ENCODE data around the gene OXCT2. TPM values are rescaled to one million over a fixed set of nuclear protein-coding genes. Genes with fewer than 3 reads are reported as not detected.

The OXCT2 gene
- total RNA-seq, 1 experiment from 2014 or later = 6.4 TPM

DNA sequence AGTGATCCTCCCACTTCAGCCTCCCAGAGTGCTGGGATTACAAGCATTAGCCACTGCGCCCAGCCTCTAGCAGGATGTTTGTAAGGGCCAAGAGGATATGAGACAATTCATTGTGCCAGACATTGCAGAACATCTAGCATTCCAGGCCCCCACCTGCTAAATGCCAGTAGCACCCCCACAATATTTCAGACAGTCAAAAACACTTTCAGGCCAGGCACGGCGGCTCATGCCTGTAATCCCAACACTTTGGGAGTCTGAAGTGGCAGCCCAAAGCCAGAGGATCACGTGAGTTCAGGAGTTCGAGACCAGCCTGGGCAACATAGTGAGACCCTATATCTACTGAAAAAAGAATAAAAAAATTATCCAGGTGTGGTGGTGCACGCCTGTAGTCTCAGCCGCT is 19.6 kb downstream of the OXCT2 start:
- no peaks in the 10 kb centered on the region for H3K9me3 ChIP-seq
- TF ChIP-seq, protein P1, sequence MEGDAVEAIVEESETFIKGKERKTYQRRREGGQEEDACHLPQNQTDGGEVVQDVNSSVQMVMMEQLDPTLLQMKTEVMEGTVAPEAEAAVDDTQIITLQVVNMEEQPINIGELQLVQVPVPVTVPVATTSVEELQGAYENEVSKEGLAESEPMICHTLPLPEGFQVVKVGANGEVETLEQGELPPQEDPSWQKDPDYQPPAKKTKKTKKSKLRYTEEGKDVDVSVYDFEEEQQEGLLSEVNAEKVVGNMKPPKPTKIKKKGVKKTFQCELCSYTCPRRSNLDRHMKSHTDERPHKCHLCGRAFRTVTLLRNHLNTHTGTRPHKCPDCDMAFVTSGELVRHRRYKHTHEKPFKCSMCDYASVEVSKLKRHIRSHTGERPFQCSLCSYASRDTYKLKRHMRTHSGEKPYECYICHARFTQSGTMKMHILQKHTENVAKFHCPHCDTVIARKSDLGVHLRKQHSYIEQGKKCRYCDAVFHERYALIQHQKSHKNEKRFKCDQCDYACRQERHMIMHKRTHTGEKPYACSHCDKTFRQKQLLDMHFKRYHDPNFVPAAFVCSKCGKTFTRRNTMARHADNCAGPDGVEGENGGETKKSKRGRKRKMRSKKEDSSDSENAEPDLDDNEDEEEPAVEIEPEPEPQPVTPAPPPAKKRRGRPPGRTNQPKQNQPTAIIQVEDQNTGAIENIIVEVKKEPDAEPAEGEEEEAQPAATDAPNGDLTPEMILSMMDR (IDR thresholded peaks at IDR 0.05; ENCODE audit: insufficient read depth in 1 of 2, low read depth in 1 of 2, low read length in 1 of 2, severe bottlenecking in 1 of 2, unreplicated experiment in 1 of 2) = no peak
- no peaks in the 10 kb centered on the region; the same call in 1 of the 2 replicates for H3K36me3 ChIP-seq (ENCODE audit: control insufficient read depth, insufficient read depth, low read length)
- no peaks in the 10 kb centered on the region for H3K27me3 ChIP-seq (replicated peaks; ENCODE audit: control insufficient read depth, insufficient read depth, low read length)
- no peak for DNase-seq
- Mint-ChIP-seq H3K4me3 (ENCODE audit: unreplicated experiment) (no peak overlapping the region), H3K27me3 (ENCODE audit: insufficient read depth, unreplicated experiment) (no peaks in the 10 kb centered on the region), H3K4me1 (ENCODE audit: low read depth, unreplicated experiment) (no peaks in the 10 kb centered on the region), H3K27ac (ENCODE audit: unreplicated experiment) (no peak overlapping the region), H3K36me3 (ENCODE audit: insufficient read depth, unreplicated experiment) (peaks cover 38% of the 10 kb centered on the region), H3K9me3 (ENCODE audit: unreplicated experiment) (no peaks in the 10 kb centered on the region)
- H3K4me1 ChIP-seq = no peaks in the 10 kb centered on the region
- POLR2A ChIA-PET = no interaction called here
- no TSS peak for BruUV-seq (replicated peaks)
- no peak overlapping the region for H3K4me3 ChIP-seq (ENCODE audit: low read depth, low read length)
- intact Hi-C loops (cut with micrococcal nuclease; ENCODE audit: unreplicated experiment) = no loop called here
- CTCF ChIA-PET = interaction anchor here (0.6 kb wide), 1 partner anchor 37 kb away, joined by 3 read pairs; no protein-coding TSS in a partner anchor

DNA sequence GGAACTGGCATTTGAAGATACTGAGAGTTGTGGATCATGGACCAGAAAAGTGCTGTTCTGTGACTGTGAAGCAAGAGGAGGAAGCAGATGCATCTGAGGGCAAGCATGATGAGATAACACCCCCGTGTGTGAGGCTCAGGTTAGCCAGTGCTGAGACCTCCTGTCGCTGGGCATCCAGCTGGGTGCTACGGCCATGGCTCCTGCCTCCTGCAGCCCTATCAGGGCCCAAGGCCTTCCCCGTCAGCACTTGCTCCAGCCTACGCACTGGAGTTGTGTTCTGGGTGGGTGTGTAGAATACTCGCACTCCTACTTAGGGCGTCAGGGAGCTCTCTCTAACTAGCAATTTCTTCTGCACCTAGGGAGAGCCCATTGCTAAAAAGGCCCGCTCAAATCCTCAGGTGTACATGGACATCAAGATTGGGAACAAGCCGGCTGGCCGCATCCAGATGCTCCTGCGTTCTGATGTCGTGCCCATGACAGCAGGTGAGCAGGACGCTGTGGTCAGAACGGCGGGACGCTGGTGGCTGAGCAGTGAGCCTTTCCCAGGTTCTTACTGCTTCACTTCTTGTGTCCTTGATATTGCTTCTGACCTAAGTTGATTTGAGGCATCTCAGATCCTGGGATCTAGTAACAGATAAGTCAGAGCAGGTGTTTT is 26.0 kb downstream of the OXCT2 start:
- peaks cover 61% of the 10 kb centered on the region for H3K36me3 Mint-ChIP-seq (ENCODE audit: insufficient read depth, unreplicated experiment)
- BruUV-seq (replicated peaks) = no TSS peak
- H3K4me3 Mint-ChIP-seq (ENCODE audit: unreplicated experiment) = no peak overlapping the region
- Histone ChIP-seq H3K27me3 (replicated peaks; ENCODE audit: control insufficient read depth, insufficient read depth, low read length) (no peaks in the 10 kb centered on the region), H3K4me3 (ENCODE audit: low read depth, low read length) (no peak overlapping the region), H3K9me3 (no peaks in the 10 kb centered on the region), H3K36me3 (ENCODE audit: control insufficient read depth, insufficient read depth, low read length) (no peaks in the 10 kb centered on the region; the same call in none of the 2 replicates), H3K4me1 (peaks cover 2% of the 10 kb centered on the region; the same call in 1 of the 2 replicates)
- TF ChIP-seq, protein P1 (IDR thresholded peaks at IDR 0.05; ENCODE audit: insufficient read depth in 1 of 2, low read depth in 1 of 2, low read length in 1 of 2, severe bottlenecking in 1 of 2, unreplicated experiment in 1 of 2) = no peak
- H3K27ac Mint-ChIP-seq (ENCODE audit: unreplicated experiment) = no peak overlapping the region
- no peak for DNase-seq
- no peaks in the 10 kb centered on the region for H3K27me3 Mint-ChIP-seq (ENCODE audit: insufficient read depth, unreplicated experiment)
- no peaks in the 10 kb centered on the region for H3K9me3 Mint-ChIP-seq (ENCODE audit: unreplicated experiment)
- peaks cover 1% of the 10 kb centered on the region for H3K4me1 Mint-ChIP-seq (ENCODE audit: low read depth, unreplicated experiment)
- POLR2A ChIA-PET = no interaction called here
- intact Hi-C loops (cut with micrococcal nuclease; ENCODE audit: unreplicated experiment) = no loop called here
- CTCF ChIA-PET = no interaction called here

DNA sequence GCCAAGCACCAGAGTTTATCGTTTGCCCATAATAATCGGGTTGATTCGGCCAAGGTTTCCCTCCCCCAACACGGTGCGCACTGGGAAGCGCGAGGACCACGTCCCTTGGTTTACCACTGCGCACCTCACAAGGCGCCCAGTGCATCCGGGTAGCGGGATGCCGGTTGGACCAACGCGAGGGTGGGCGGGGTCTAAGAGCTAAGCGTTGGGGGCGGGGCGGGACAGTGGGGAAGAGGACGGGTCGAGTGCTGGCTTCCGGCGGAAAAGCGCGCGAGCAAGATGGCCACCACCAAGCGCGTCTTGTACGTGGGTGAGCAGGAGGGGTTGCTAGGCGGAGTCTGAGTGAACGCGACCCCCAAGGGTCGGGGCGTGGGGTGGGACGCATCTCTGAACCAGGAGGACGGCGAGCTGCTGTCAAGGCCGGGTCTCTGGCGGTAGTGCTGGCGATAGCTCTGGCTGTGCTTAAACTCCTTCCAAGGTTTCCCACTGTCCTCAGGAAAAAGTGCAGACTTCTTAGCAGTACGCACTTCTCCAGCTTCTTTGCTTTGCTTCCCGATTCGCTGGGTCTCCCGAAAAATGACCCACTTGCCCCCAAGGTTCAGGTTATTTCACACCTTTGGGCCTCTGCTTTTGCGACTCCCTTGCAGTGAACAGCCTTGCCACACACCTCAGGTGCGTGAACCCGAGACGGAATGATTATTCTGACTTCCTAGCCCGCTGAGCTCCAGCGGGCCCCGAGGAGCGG is 32.4 kb downstream of the OXCT2 start, which contains the start of gene PPIE:
Gene PPIE, plus strand, starts transcription at position 261 of the 745 bp plus-strand sequence. Its CDS starts 19 bp downstream, at position 280.
- POLR2A ChIA-PET = interaction anchor here (0.5 to 1.0 kb wide), 19 partner anchors 11 to 468 kb away, joined by 3 to 11 read pairs (median 4); partner anchors contain the start of gene HPCAL4
- H3K4me1 ChIP-seq = peaks cover 11% of the 10 kb centered on the region; the same call in 1 of the 2 replicates
- H3K36me3 ChIP-seq (ENCODE audit: control insufficient read depth, insufficient read depth, low read length) = no peaks in the 10 kb centered on the region; the same call in none of the 2 replicates
- no peaks in the 10 kb centered on the region for H3K27me3 ChIP-seq (replicated peaks; ENCODE audit: control insufficient read depth, insufficient read depth, low read length)
- peak within 1 kb of the TSS; percentile 94 for H3K4me3 Mint-ChIP-seq (ENCODE audit: unreplicated experiment)
- H3K4me3 ChIP-seq (ENCODE audit: low read depth, low read length) = peak within 1 kb of the TSS; percentile 79
- H3K9me3 ChIP-seq = no peaks in the 10 kb centered on the region
- BruUV-seq (replicated peaks) = no TSS peak
- H3K27ac Mint-ChIP-seq (ENCODE audit: unreplicated experiment) = peak within 1 kb of the TSS; percentile 95
- peaks cover 2% of the 10 kb centered on the region for H3K27me3 Mint-ChIP-seq (ENCODE audit: insufficient read depth, unreplicated experiment)
- CTCF ChIA-PET = interaction anchor here (0.7 to 1.7 kb wide), 7 partner anchors 19 to 158 kb away, joined by 3 to 7 read pairs (median 4); no protein-coding TSS in a partner anchor
- intact Hi-C loops (cut with micrococcal nuclease; ENCODE audit: unreplicated experiment) = no loop called here
- TF ChIP-seq, protein P1 (IDR thresholded peaks at IDR 0.05; ENCODE audit: insufficient read depth in 1 of 2, low read depth in 1 of 2, low read length in 1 of 2, severe bottlenecking in 1 of 2, unreplicated experiment in 1 of 2) = no peak
- peak; percentile 81 to 91 for DNase-seq
- peaks cover 32% of the 10 kb centered on the region for H3K36me3 Mint-ChIP-seq (ENCODE audit: insufficient read depth, unreplicated experiment)
- H3K9me3 Mint-ChIP-seq (ENCODE audit: unreplicated experiment) = no peaks in the 10 kb centered on the region
- H3K4me1 Mint-ChIP-seq (ENCODE audit: low read depth, unreplicated experiment) = peaks cover 10% of the 10 kb centered on the region
